DND-41 (cell line): ENCODE results near the gene PITPNC1.

ENCODE experiments used
- CTCF ChIP-seq: IDR thresholded peaks from 2 replicates; pipeline ENCODE4 v1.5.1; 2012; ENCODE audit warnings: borderline replicate concordance, low read length, moderate library complexity, mild to moderate bottlenecking; ENCODE audit not compliant: poor library complexity, severe bottlenecking; ENCODE audit errors: extremely low read depth
- EZH2 ChIP-seq: IDR thresholded peaks from 3 replicates; pipeline ENCODE4 v1.6.1; 2012; ENCODE audit warnings: borderline replicate concordance, low read depth, mild to moderate bottlenecking, moderate library complexity, low read length, inconsistent platforms; ENCODE audit not compliant: severe bottlenecking

DNA sequence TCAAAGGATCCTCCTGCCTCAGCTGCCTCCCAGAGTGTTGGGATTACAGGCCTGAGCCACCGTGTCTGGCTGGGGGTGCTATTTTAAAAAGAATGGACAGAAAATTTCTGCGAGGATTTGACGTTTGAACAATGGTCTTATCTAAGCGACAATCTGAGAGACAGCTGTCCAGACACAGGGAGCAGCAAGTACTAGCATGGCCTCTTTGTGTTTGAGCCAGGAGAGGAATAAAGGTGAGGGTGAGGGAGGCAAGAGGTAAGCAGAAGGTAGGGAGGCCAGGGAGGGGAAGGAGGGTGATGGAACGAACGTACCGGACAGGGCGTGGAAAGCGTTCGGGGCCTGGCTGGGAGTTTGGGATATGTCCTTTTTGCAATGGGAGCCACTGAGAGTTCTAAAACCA is 59.2 kb downstream of the PITPNC1 start:
- TF ChIP-seq CTCF (no peak), EZH2 (no peak)
